Breast epithelium (tissue), 4 donors: ENCODE measurements around the gene MPPED2. TPM values are rescaled to one million over a fixed set of nuclear protein-coding genes. Genes with fewer than 3 reads are reported as not detected.

Experiments
- DNase-seq, 2 donors: peaks; one replicate each; pipeline ENCODE4 v3.0.0-alpha.2; 2019; ENCODE audit warnings: low spot score in 2 of 2
- H3K27ac ChIP-seq, 2 donors: fragments of 200-600 bp; sonication (generic) in 1 of 2; one replicate each; pipeline ENCODE4 v1.5.1; 2016 to 2019; ENCODE audit warnings: mild to moderate bottlenecking in 1 of 2
- H3K27me3 ChIP-seq, 2 donors: fragments of 200-600 bp; sonication (generic) in 1 of 2; one replicate each; pipeline versions ENCODE4 v1.5.1 to v1.6.0; 2017 to 2019; ENCODE audit warnings: control low read depth in 1 of 2, mild to moderate bottlenecking in 1 of 2
- H3K36me3 ChIP-seq: fragments of 200-600 bp; one replicate; pipeline ENCODE4 v1.5.1; 2019
- H3K4me1 ChIP-seq, 2 donors: fragments of 200-600 bp; sonication (generic); one replicate each; pipeline ENCODE4 v1.5.1; 2016 to 2019; ENCODE audit warnings: control low read depth in 1 of 2
- H3K4me3 ChIP-seq, 3 donors: fragments of 200-600 bp; sonication (generic); 1 replicate in 2 of 3; 2 replicates in 1 of 3; pipeline ENCODE4 v1.5.1; 2016 to 2019; ENCODE audit warnings: mild to moderate bottlenecking in 3 of 3, moderate library complexity in 2 of 3
- H3K9me3 ChIP-seq, 2 donors: fragments of 200-600 bp; sonication (generic) in 1 of 2; one replicate each; pipeline ENCODE4 v1.5.1; 2016 to 2019; ENCODE audit warnings: control low read depth in 1 of 2
- CTCF ChIP-seq, 3 donors: fragments of 450-650 bp; IDR thresholded peaks; one replicate each; pipeline ENCODE4 v1.5.1; 2016 to 2017; ENCODE audit warnings: antibody characterized with exemption in 3 of 3, mild to moderate bottlenecking in 3 of 3, moderate library complexity in 3 of 3
- POLR2A ChIP-seq: fragments of 450-650 bp; IDR thresholded peaks from one replicate; pipeline ENCODE4 v1.6.1; 2016; ENCODE audit warnings: antibody characterized with exemption, mild to moderate bottlenecking, moderate library complexity
- POLR2AphosphoS5 ChIP-seq, 3 donors: sonication (generic); formaldehyde crosslinking; IDR thresholded peaks; one replicate each; pipeline ENCODE4 v1.6.1; 2017; ENCODE audit warnings: antibody characterized with exemption in 3 of 3
- intact Hi-C: fragments of 100-400 bp; cut with DNase I; formaldehyde crosslinking; loops from one replicate; pipeline ENCODE4 v1.15.1; 2023; ENCODE audit warnings: low total_unique reads
- total RNA-seq, 3 donors: library from RNA; depleted of rRNA; stranded (reverse); fragments of >200 nt; gene quantifications; one replicate each; pipeline ENCODE4 v1.1.0, GENCODE V29; 2016

MPPED2 gene
- total RNA-seq, 3 donors from 2014 or later, result 8.5 to 22.7 (median 9.8) TPM

GRCh38 chr11:30459306-30459705, 126.8 kb downstream of the MPPED2 start:
- DNase-seq, result no peak
- Histone ChIP-seq H3K27me3 (no peaks in the 10 kb centered on the region), H3K9me3 (no peaks in the 10 kb centered on the region), H3K4me1 (no peaks in the 10 kb centered on the region), H3K36me3 (no peaks in the 10 kb centered on the region), H3K27ac (no peak overlapping the region), H3K4me3 (no peak overlapping the region)
- no peak for TF ChIP-seq CTCF (IDR thresholded peaks at IDR 0.05)
- TF ChIP-seq POLR2A, result no peak
- no peak for TF ChIP-seq POLR2AphosphoS5 (IDR thresholded peaks at IDR 0.05)
- intact Hi-C loops, result no loop called here

- TF ChIP-seq POLR2A (no peak), POLR2AphosphoS5 (IDR thresholded peaks at IDR 0.05) (no peak), CTCF (IDR thresholded peaks at IDR 0.05) (no peak)
Observed at GRCh38 chr11:30458541-30458940, 127.6 kb downstream of the MPPED2 start.

GRCh38 chr11:30457087-30457486, 129.1 kb downstream of the MPPED2 start:
- Histone ChIP-seq H3K27me3 (no peaks in the 10 kb centered on the region), H3K4me1 (no peaks in the 10 kb centered on the region), H3K36me3 (no peaks in the 10 kb centered on the region), H3K27ac (no peak overlapping the region), H3K9me3 (no peaks in the 10 kb centered on the region), H3K4me3 (no peak overlapping the region)
- DNase-seq, result no peak
- TF ChIP-seq POLR2AphosphoS5 (IDR thresholded peaks at IDR 0.05) (no peak), POLR2A (no peak), CTCF (IDR thresholded peaks at IDR 0.05) (no peak)
- intact Hi-C loops, result no loop called here

More at GRCh38 chr11:30458541-30458940, 127.6 kb downstream of the MPPED2 start:
- Histone ChIP-seq H3K27me3 (no peaks in the 10 kb centered on the region), H3K27ac (no peak overlapping the region), H3K36me3 (no peaks in the 10 kb centered on the region), H3K4me3 (no peak overlapping the region), H3K4me1 (no peaks in the 10 kb centered on the region), H3K9me3 (no peaks in the 10 kb centered on the region)
- no peak for DNase-seq
- intact Hi-C loops, result no loop called here

GRCh38 chr11:30455025-30455424, 131.1 kb downstream of the MPPED2 start:
- H3K36me3 ChIP-seq, result no peaks in the 10 kb centered on the region
- no peaks in the 10 kb centered on the region for H3K9me3 ChIP-seq
- no peak overlapping the region for H3K4me3 ChIP-seq
- intact Hi-C loops, result no loop called here
- TF ChIP-seq POLR2A, result no peak
- no peak for TF ChIP-seq POLR2AphosphoS5 (IDR thresholded peaks at IDR 0.05)
- H3K4me1 ChIP-seq, result no peaks in the 10 kb centered on the region
- no peak for DNase-seq
- H3K27ac ChIP-seq, result no peak overlapping the region
- H3K27me3 ChIP-seq, result no peaks in the 10 kb centered on the region

- intact Hi-C loops, result no loop called here
- no peaks in the 10 kb centered on the region for H3K4me1 ChIP-seq
- H3K27me3 ChIP-seq, result no peaks in the 10 kb centered on the region
- TF ChIP-seq POLR2A (no peak), POLR2AphosphoS5 (IDR thresholded peaks at IDR 0.05) (no peak), CTCF (IDR thresholded peaks at IDR 0.05) (no peak)
- H3K27ac ChIP-seq, result no peak overlapping the region
- H3K4me3 ChIP-seq, result no peak overlapping the region
- no peak for DNase-seq
- H3K9me3 ChIP-seq, result no peaks in the 10 kb centered on the region
- no peaks in the 10 kb centered on the region for H3K36me3 ChIP-seq
Observed at GRCh38 chr11:30454541-30454940, 131.6 kb downstream of the MPPED2 start.

GRCh38 chr11:30454111-30454510, 132.0 kb downstream of the MPPED2 start:
- H3K36me3 ChIP-seq, result no peaks in the 10 kb centered on the region
- no peak overlapping the region for H3K4me3 ChIP-seq
- no peak overlapping the region for H3K27ac ChIP-seq

More at GRCh38 chr11:30454111-30454510, 132.0 kb downstream of the MPPED2 start:
- no peaks in the 10 kb centered on the region for H3K27me3 ChIP-seq
- no peaks in the 10 kb centered on the region for H3K4me1 ChIP-seq
- TF ChIP-seq POLR2AphosphoS5 (IDR thresholded peaks at IDR 0.05), result no peak
- no peak for TF ChIP-seq CTCF (IDR thresholded peaks at IDR 0.05)
- no peak for TF ChIP-seq POLR2A
- no peak for DNase-seq
- no peaks in the 10 kb centered on the region for H3K9me3 ChIP-seq
- intact Hi-C loops, result no loop called here
